ENCODE data around the gene TLCD1.

TLCD1 gene

GRCh38 chr17:28689011-28689410 lies 37.0 kb downstream of the TLCD1 start:
- H3K9me3 ChIP-seq (ENCODE audit: low read length): no peaks in the 10 kb centered on the region
- no peak overlapping the region for H2AFZ ChIP-seq (ENCODE audit: low read depth, low read length)
- no peaks in the 10 kb centered on the region for H3K27me3 ChIP-seq (ENCODE audit: insufficient read depth, low read length)
- H3K36me3 ChIP-seq (ENCODE audit: insufficient read depth, low read length): peaks cover 86% of the 10 kb centered on the region
- no peak overlapping the region for H3K4me3 ChIP-seq (ENCODE audit: low read length)
- H3K4me1 ChIP-seq (ENCODE audit: insufficient read depth, low read length): no peaks in the 10 kb centered on the region

GRCh38 chr17:28688481-28688880 lies 37.6 kb downstream of the TLCD1 start:
- H3K36me3 ChIP-seq (ENCODE audit: insufficient read depth, low read length): peaks cover 83% of the 10 kb centered on the region
- H3K9me3 ChIP-seq (ENCODE audit: low read length): no peaks in the 10 kb centered on the region
- no peak overlapping the region for H2AFZ ChIP-seq (ENCODE audit: low read depth, low read length)
- H3K4me3 ChIP-seq (ENCODE audit: low read length): no peak overlapping the region
- no peaks in the 10 kb centered on the region for H3K4me1 ChIP-seq (ENCODE audit: insufficient read depth, low read length)
- no peaks in the 10 kb centered on the region for H3K27me3 ChIP-seq (ENCODE audit: insufficient read depth, low read length)

- H3K4me1 ChIP-seq (ENCODE audit: insufficient read depth, low read length): no peaks in the 10 kb centered on the region
- H2AFZ ChIP-seq (ENCODE audit: low read depth, low read length): no peak overlapping the region
- H3K27me3 ChIP-seq (ENCODE audit: insufficient read depth, low read length): no peaks in the 10 kb centered on the region
- no peak overlapping the region for H3K4me3 ChIP-seq (ENCODE audit: low read length)
- no peaks in the 10 kb centered on the region for H3K9me3 ChIP-seq (ENCODE audit: low read length)
- H3K36me3 ChIP-seq (ENCODE audit: insufficient read depth, low read length): peaks cover 94% of the 10 kb centered on the region
Observed at GRCh38 chr17:28686296-28686695, 39.7 kb downstream of the TLCD1 start.

- Histone ChIP-seq H3K4me1 (ENCODE audit: insufficient read depth, low read length) (no peaks in the 10 kb centered on the region), H2AFZ (ENCODE audit: low read depth, low read length) (no peak overlapping the region), H3K4me3 (ENCODE audit: low read length) (no peak overlapping the region), H3K36me3 (ENCODE audit: insufficient read depth, low read length) (peaks cover 93% of the 10 kb centered on the region), H3K9me3 (ENCODE audit: low read length) (no peaks in the 10 kb centered on the region), H3K27me3 (ENCODE audit: insufficient read depth, low read length) (no peaks in the 10 kb centered on the region)
Observed at GRCh38 chr17:28685366-28685765, 40.7 kb downstream of the TLCD1 start.

- no peak overlapping the region for H3K4me3 ChIP-seq (ENCODE audit: low read length)
- H3K9me3 ChIP-seq (ENCODE audit: low read length): no peaks in the 10 kb centered on the region
- peaks cover 89% of the 10 kb centered on the region for H3K36me3 ChIP-seq (ENCODE audit: insufficient read depth, low read length)
- H3K27me3 ChIP-seq (ENCODE audit: insufficient read depth, low read length): no peaks in the 10 kb centered on the region
- no peak overlapping the region for H2AFZ ChIP-seq (ENCODE audit: low read depth, low read length)
- no peaks in the 10 kb centered on the region for H3K4me1 ChIP-seq (ENCODE audit: insufficient read depth, low read length)
Observed at GRCh38 chr17:28684963-28685362, 41.1 kb downstream of the TLCD1 start.

- Histone ChIP-seq H3K9me3 (ENCODE audit: low read length) (no peaks in the 10 kb centered on the region), H3K36me3 (ENCODE audit: insufficient read depth, low read length) (peaks cover 84% of the 10 kb centered on the region), H3K4me3 (ENCODE audit: low read length) (no peak overlapping the region), H3K27me3 (ENCODE audit: insufficient read depth, low read length) (no peaks in the 10 kb centered on the region), H2AFZ (ENCODE audit: low read depth, low read length) (no peak overlapping the region), H3K4me1 (ENCODE audit: insufficient read depth, low read length) (no peaks in the 10 kb centered on the region)
Observed at GRCh38 chr17:28682655-28683054, 43.4 kb downstream of the TLCD1 start.

- H2AFZ ChIP-seq (ENCODE audit: low read depth, low read length): no peak overlapping the region
- H3K27me3 ChIP-seq (ENCODE audit: insufficient read depth, low read length): no peaks in the 10 kb centered on the region
- H3K9me3 ChIP-seq (ENCODE audit: low read length): no peaks in the 10 kb centered on the region
- H3K4me3 ChIP-seq (ENCODE audit: low read length): no peak overlapping the region
- H3K36me3 ChIP-seq (ENCODE audit: insufficient read depth, low read length): peaks cover 85% of the 10 kb centered on the region
- H3K4me1 ChIP-seq (ENCODE audit: insufficient read depth, low read length): no peaks in the 10 kb centered on the region
Observed at GRCh38 chr17:28675980-28676379, 50.1 kb downstream of the TLCD1 start.

- no peak overlapping the region for H3K4me3 ChIP-seq (ENCODE audit: low read length)
- no peaks in the 10 kb centered on the region for H3K27me3 ChIP-seq (ENCODE audit: insufficient read depth, low read length)
- no peaks in the 10 kb centered on the region for H3K9me3 ChIP-seq (ENCODE audit: low read length)
- H2AFZ ChIP-seq (ENCODE audit: low read depth, low read length): no peak overlapping the region
- no peaks in the 10 kb centered on the region for H3K4me1 ChIP-seq (ENCODE audit: insufficient read depth, low read length)
- H3K36me3 ChIP-seq (ENCODE audit: insufficient read depth, low read length): peaks cover 83% of the 10 kb centered on the region
Observed at GRCh38 chr17:28675490-28675889, 50.5 kb downstream of the TLCD1 start.

Data from neuron (in vitro differentiated cells).